ENCODE measurements around the gene AADAC. TPM values are rescaled to one million over a fixed set of nuclear protein-coding genes. Genes with fewer than 3 reads are reported as not detected.
"Not testable (repeated sequence)": the region's sequence is repeated elsewhere in the genome, so short reads cannot be mapped to it uniquely, and the experiment has no call there.

The AADAC gene
- total RNA-seq, 4 donors from 2014 or later: not detected

GRCh38 chr3:151871639-151872468, 57.9 kb downstream of the AADAC start:
- no peaks in the 10 kb centered on the region for H3K36me3 ChIP-seq
- H3K4me1 ChIP-seq: no peaks in the 10 kb centered on the region
- no peaks in the 10 kb centered on the region for H3K27me3 ChIP-seq
- H3K27ac ChIP-seq: peak overlapping the region in 2 of 3 donors; percentile 18 to 41
- no peaks in the 10 kb centered on the region for H3K9me3 ChIP-seq
- intact Hi-C loops (cut with DNase I): no loop called here
- TF ChIP-seq, protein P1, sequence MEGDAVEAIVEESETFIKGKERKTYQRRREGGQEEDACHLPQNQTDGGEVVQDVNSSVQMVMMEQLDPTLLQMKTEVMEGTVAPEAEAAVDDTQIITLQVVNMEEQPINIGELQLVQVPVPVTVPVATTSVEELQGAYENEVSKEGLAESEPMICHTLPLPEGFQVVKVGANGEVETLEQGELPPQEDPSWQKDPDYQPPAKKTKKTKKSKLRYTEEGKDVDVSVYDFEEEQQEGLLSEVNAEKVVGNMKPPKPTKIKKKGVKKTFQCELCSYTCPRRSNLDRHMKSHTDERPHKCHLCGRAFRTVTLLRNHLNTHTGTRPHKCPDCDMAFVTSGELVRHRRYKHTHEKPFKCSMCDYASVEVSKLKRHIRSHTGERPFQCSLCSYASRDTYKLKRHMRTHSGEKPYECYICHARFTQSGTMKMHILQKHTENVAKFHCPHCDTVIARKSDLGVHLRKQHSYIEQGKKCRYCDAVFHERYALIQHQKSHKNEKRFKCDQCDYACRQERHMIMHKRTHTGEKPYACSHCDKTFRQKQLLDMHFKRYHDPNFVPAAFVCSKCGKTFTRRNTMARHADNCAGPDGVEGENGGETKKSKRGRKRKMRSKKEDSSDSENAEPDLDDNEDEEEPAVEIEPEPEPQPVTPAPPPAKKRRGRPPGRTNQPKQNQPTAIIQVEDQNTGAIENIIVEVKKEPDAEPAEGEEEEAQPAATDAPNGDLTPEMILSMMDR (IDR thresholded peaks at IDR 0.05): no peak
- peak in 1 of 2 donors; percentile 5 for TF ChIP-seq POLR2A (IDR thresholded peaks at IDR 0.05)
- no peak overlapping the region for H3K4me3 ChIP-seq (replicated peaks in 1 of 3)
- DNase-seq: no peak
- WGBS, 2 donors: 66 to 71% methylated on average over 8 of the region's 8 CpGs

- H3K27me3 ChIP-seq: no peaks in the 10 kb centered on the region
- no peaks in the 10 kb centered on the region for H3K36me3 ChIP-seq
- peak in 1 of 2 donors; percentile 19 for TF ChIP-seq POLR2A (IDR thresholded peaks at IDR 0.05)
- TF ChIP-seq, protein P1 (IDR thresholded peaks at IDR 0.05): no peak
- no peak for DNase-seq
- no peaks in the 10 kb centered on the region for H3K9me3 ChIP-seq
- H3K4me1 ChIP-seq: no peaks in the 10 kb centered on the region
- intact Hi-C loops (cut with DNase I): no loop called here
- H3K4me3 ChIP-seq (replicated peaks in 1 of 3): no peak within 1 kb of the TSS
- peak within 1 kb of the TSS in 2 of 3 donors; percentile 38 to 51 for H3K27ac ChIP-seq
These were observed 59.5 kb downstream of the AADAC start, which contains the start of gene SUCNR1 for GRCh38 chr3:151873398-151873797. TSS of gene SUCNR1 (plus strand) at chr3:151873643. CDS start at chr3:151879893, 6,250 bp downstream.

- H3K36me3 ChIP-seq; H3K4me3 ChIP-seq (replicated peaks in 1 of 3); DNase-seq; intact Hi-C loops (cut with DNase I); H3K9me3 ChIP-seq; H3K27me3 ChIP-seq; H3K4me1 ChIP-seq: not testable (repeated sequence)
- H3K27ac ChIP-seq: peak overlapping the region in 2 of 3 donors; percentile 38 to 51
- WGBS, 2 donors: 87% methylated on average over 5 of the region's 5 CpGs
These were observed 60.2 kb downstream of the AADAC start for GRCh38 chr3:151874079-151874478.

DNA sequence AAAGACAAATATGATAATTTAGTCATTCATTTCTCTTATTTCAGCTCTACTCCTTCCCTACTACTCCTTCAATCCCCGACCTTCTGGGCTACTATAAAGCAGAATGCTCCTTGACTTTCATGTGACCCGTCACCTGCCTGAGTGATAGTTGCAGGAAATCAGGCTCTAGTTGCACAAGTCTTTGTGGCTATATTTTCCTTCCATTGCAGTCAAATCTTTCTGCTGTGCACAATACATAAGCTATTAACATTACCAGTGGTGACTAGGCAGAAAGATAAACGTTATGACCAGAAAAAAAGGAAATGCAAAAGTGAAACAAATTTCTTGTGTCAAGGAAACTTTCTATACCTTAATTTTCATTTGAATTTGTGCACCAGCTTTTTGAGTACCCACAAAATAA, 61.8 kb downstream of the AADAC start:
- TF ChIP-seq, protein P1 (IDR thresholded peaks at IDR 0.05): no peak
- no peak for TF ChIP-seq POLR2A (IDR thresholded peaks at IDR 0.05)
- DNase-seq: no peak
- H3K27me3 ChIP-seq: no peaks in the 10 kb centered on the region
- H3K4me1 ChIP-seq: no peaks in the 10 kb centered on the region
- peak overlapping the region in 1 of 3 donors; percentile 3 for H3K4me3 ChIP-seq (replicated peaks in 1 of 3)
- peak overlapping the region in 1 of 3 donors; percentile 51 for H3K27ac ChIP-seq
- WGBS, 2 donors: 54 to 60% methylated on average over 3 of the region's 3 CpGs
- no peaks in the 10 kb centered on the region for H3K9me3 ChIP-seq
- intact Hi-C loops (cut with DNase I): no loop called here
- no peaks in the 10 kb centered on the region for H3K36me3 ChIP-seq

DNA sequence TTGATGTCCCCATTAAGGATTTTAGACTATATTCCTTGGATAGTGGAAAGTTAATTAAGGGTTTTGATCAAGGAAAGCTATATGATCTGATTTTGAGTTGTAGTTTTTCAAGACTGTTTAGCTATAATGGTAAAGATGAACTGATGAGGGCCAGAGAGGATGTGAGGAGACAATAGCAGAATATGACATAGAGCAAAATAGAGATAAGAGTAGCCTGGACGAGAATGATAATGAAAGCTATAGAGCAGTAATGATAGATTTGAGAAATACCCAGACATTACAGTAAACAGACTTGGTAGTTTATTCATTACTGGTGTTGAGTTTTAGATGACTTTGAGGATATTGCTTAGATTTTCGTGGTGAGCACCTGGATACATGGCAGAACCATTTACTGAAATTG, 63.4 kb downstream of the AADAC start:
- H3K4me3 ChIP-seq (replicated peaks in 1 of 3): no peak overlapping the region
- H3K36me3 ChIP-seq: no peaks in the 10 kb centered on the region
- no peak overlapping the region for H3K27ac ChIP-seq
- TF ChIP-seq, protein P1 (IDR thresholded peaks at IDR 0.05): no peak
- no peak for TF ChIP-seq POLR2A (IDR thresholded peaks at IDR 0.05)
- no peaks in the 10 kb centered on the region for H3K9me3 ChIP-seq
- intact Hi-C loops (cut with DNase I): no loop called here
- no peak for DNase-seq
- no peaks in the 10 kb centered on the region for H3K4me1 ChIP-seq
- no peaks in the 10 kb centered on the region for H3K27me3 ChIP-seq
- WGBS, 2 donors: 72 to 84% methylated on average over 2 of the region's 2 CpGs

Other genes with a start within 250 kb of the AADAC start
- not detected for gene AADACL2, start 80.2 kb upstream of the AADAC start, total RNA-seq
- 10 to 100 TPM in 2 of 4 donors, 1 to 10 TPM in 2; 9.0 to 12.4 (median 10.4) TPM for gene SUCNR1, start 59.5 kb downstream of the AADAC start, total RNA-seq